ENCODE results near the gene CWC27.

Gene CWC27

GRCh38 chr5:65043843-65044359 lies 275.2 kb downstream of the CWC27 start:
- no peak for DNase-seq

- DNase-seq: no peak
These were observed 278.5 kb downstream of the CWC27 start for GRCh38 chr5:65047225-65047624.

GRCh38 chr5:65047948-65048690 lies 279.4 kb downstream of the CWC27 start:
- no peak for DNase-seq

GRCh38 chr5:65050140-65050539 lies 281.4 kb downstream of the CWC27 start:
- no peak for DNase-seq

GRCh38 chr5:65050826-65051498 lies 282.2 kb downstream of the CWC27 start:
- DNase-seq: no peak

GRCh38 chr5:65055938-65056337 lies 287.2 kb downstream of the CWC27 start:
- DNase-seq: no peak

- no peak for DNase-seq
These were observed 291.2 kb downstream of the CWC27 start for GRCh38 chr5:65059681-65060598.

GRCh38 chr5:65061250-65061973 lies 292.7 kb downstream of the CWC27 start:
- no peak for DNase-seq

GRCh38 chr5:65061974-65062353 lies 293.2 kb downstream of the CWC27 start:
- DNase-seq: no peak

GRCh38 chr5:65062469-65063083 lies 293.8 kb downstream of the CWC27 start:
- DNase-seq: no peak

- DNase-seq: no peak
These were observed 296.3 kb downstream of the CWC27 start for GRCh38 chr5:65065001-65065511.

- no peak for DNase-seq
These were observed 297.8 kb downstream of the CWC27 start for GRCh38 chr5:65066387-65067146.

GRCh38 chr5:65067147-65067506 lies 298.4 kb downstream of the CWC27 start:
- no peak for DNase-seq

Data from GDM1 (cell line).